Measurements from ENCODE around the gene IL4I1.
"Not testable (repeated sequence)": the region's sequence is repeated elsewhere in the genome, so short reads cannot be mapped to it uniquely, and the experiment has no call there.

IL4I1 gene, protein sequence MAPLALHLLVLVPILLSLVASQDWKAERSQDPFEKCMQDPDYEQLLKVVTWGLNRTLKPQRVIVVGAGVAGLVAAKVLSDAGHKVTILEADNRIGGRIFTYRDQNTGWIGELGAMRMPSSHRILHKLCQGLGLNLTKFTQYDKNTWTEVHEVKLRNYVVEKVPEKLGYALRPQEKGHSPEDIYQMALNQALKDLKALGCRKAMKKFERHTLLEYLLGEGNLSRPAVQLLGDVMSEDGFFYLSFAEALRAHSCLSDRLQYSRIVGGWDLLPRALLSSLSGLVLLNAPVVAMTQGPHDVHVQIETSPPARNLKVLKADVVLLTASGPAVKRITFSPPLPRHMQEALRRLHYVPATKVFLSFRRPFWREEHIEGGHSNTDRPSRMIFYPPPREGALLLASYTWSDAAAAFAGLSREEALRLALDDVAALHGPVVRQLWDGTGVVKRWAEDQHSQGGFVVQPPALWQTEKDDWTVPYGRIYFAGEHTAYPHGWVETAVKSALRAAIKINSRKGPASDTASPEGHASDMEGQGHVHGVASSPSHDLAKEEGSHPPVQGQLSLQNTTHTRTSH

DNA sequence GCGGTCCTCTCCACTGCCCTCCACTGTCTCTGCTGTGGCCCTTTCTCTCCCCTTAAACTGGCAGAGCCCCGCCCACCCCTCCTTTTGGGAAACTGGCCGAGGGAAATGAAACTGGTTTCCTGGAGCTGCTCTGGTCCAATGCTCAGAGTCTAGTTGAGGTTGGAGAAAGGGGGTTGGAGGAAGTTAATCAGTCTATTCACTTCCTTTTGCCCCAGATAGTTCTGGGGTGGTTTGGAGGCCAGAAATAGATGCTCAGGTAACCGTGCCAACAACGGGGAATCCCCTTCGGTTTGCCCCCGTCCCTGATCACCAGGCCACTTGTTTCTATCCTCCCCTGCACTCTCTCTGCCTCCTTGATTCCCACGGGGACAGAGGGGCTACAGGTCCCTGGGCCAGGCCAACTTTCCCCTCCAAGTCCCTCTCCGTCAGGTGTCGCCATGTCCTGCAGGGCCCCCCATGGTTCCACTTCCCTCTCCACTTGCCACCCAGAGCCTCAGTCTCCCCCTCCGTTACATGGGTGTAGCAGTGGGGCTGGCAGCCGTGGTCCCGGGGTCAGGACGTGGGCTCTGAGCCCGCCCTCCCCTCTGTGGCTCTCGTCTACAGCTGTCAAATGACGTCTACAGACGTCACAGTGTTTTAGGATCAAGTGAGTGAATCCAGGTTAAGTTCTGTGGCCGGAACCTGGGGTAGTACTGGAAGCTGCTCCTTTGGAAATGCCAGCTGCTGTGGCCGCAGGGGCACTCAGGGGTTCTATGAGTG, at the start of gene IL4I1:
Gene IL4I1 (minus strand): TSS at position 25 of the 759 bp plus-strand sequence. CDS start 727 bp downstream, outside the sequence.
- no peaks in the 10 kb centered on the region for H3K4me1 ChIP-seq (ENCODE audit: control insufficient read depth, insufficient read depth, low read length)

DNA sequence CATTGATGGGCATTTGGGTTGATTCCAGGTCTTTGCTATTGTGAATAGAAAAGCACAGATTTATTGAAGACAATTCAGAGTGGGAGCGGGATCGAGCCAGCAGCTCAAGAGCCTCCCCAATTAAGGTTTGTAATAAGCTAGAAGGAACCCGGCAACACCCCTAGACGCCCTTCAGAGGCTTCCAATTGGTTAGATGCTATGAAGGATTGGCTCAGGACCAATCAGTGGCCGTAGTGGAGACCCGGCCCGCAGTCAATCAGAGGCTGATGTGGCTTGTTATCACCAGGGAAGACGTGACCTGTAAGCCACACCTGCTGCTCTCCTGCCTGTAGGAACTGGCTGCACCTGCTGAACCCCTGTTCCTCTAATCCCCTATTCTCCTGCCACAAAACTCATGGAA, 49.7 kb upstream of the IL4I1 start:
- H3K27me3 ChIP-seq (ENCODE audit: control insufficient read depth, insufficient read depth, low read length) = no peaks in the 10 kb centered on the region
- no peak overlapping the region for H3K27ac ChIP-seq (ENCODE audit: low read length)
- H3K4me1 ChIP-seq (ENCODE audit: control insufficient read depth, insufficient read depth, low read length) = no peaks in the 10 kb centered on the region
- WGBS (ENCODE audit: insufficient coverage, insufficient read length) = no CpG with 5 or more reads among the region's 8 CpGs
- no peak overlapping the region for H3K4me3 ChIP-seq (ENCODE audit: low read length)
- no peaks in the 10 kb centered on the region for H3K36me3 ChIP-seq (ENCODE audit: control insufficient read depth, insufficient read depth, low read length)
- H3K9me3 ChIP-seq (ENCODE audit: control insufficient read depth, insufficient read depth, low read length) = no peaks in the 10 kb centered on the region
- DNase-seq (ENCODE audit: low read depth, low spot score) = no peak

More for the DNA sequence above, at the start of gene IL4I1:
- H3K9me3 ChIP-seq (ENCODE audit: control insufficient read depth, insufficient read depth, low read length) = no peaks in the 10 kb centered on the region
- WGBS (ENCODE audit: insufficient coverage, insufficient read length) = no CpG with 5 or more reads among the region's 20 CpGs
- H3K27ac ChIP-seq (ENCODE audit: low read length) = no peak within 1 kb of the TSS
- H3K4me3 ChIP-seq (ENCODE audit: low read length) = no peak within 1 kb of the TSS
- no peak for DNase-seq (ENCODE audit: low read depth, low spot score)
- no peaks in the 10 kb centered on the region for H3K27me3 ChIP-seq (ENCODE audit: control insufficient read depth, insufficient read depth, low read length)
- H3K36me3 ChIP-seq (ENCODE audit: control insufficient read depth, insufficient read depth, low read length) = no peaks in the 10 kb centered on the region

DNA sequence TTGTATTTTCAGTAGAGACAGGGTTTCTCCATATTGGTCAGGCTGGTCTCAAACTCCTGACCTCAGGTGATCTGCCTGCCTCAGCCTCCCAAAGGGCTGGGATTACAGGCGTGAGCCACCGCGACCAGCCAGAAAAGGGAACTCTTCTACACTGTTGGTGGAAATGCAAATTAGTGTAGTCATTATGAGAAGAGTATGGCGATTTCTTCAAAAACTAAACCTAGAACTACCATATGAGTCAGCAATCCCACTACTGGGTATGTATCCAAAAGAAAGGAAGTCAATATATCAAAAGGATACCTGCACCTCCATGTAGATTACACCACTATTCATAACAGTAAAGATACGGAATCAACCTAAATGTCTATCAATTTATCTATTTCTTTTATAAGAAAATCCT, 47.9 kb upstream of the IL4I1 start:
- H3K27me3 ChIP-seq (ENCODE audit: control insufficient read depth, insufficient read depth, low read length); H3K4me3 ChIP-seq (ENCODE audit: low read length); H3K9me3 ChIP-seq (ENCODE audit: control insufficient read depth, insufficient read depth, low read length); H3K4me1 ChIP-seq (ENCODE audit: control insufficient read depth, insufficient read depth, low read length); DNase-seq (ENCODE audit: low read depth, low spot score); H3K27ac ChIP-seq (ENCODE audit: low read length); H3K36me3 ChIP-seq (ENCODE audit: control insufficient read depth, insufficient read depth, low read length): not testable (repeated sequence)
- no CpG with 5 or more reads among the region's 5 CpGs for WGBS (ENCODE audit: insufficient coverage, insufficient read length)

DNA sequence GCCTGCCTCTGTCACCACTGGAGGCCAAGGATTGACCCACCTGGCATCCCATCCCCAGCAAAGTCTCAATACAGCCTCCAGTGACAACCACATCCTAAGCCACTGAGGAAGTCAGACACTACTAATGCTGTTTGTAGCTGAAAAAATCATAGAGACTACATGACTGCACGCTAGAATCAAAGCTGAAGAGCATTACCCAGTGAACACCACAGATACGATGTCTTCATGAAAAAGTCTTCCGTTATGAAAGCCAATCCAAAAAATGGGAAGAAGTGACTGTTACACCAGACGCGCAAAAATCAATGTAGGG, 43.8 kb upstream of the IL4I1 start:
- Histone ChIP-seq H3K4me3 (ENCODE audit: low read length) (no peak overlapping the region), H3K9me3 (ENCODE audit: control insufficient read depth, insufficient read depth, low read length) (no peaks in the 10 kb centered on the region), H3K36me3 (ENCODE audit: control insufficient read depth, insufficient read depth, low read length) (no peaks in the 10 kb centered on the region), H3K4me1 (ENCODE audit: control insufficient read depth, insufficient read depth, low read length) (no peaks in the 10 kb centered on the region), H3K27me3 (ENCODE audit: control insufficient read depth, insufficient read depth, low read length) (no peaks in the 10 kb centered on the region), H3K27ac (ENCODE audit: low read length) (no peak overlapping the region)
- WGBS (ENCODE audit: insufficient coverage, insufficient read length) = no CpG with 5 or more reads among the region's 5 CpGs
- no peak for DNase-seq (ENCODE audit: low read depth, low spot score)

DNA sequence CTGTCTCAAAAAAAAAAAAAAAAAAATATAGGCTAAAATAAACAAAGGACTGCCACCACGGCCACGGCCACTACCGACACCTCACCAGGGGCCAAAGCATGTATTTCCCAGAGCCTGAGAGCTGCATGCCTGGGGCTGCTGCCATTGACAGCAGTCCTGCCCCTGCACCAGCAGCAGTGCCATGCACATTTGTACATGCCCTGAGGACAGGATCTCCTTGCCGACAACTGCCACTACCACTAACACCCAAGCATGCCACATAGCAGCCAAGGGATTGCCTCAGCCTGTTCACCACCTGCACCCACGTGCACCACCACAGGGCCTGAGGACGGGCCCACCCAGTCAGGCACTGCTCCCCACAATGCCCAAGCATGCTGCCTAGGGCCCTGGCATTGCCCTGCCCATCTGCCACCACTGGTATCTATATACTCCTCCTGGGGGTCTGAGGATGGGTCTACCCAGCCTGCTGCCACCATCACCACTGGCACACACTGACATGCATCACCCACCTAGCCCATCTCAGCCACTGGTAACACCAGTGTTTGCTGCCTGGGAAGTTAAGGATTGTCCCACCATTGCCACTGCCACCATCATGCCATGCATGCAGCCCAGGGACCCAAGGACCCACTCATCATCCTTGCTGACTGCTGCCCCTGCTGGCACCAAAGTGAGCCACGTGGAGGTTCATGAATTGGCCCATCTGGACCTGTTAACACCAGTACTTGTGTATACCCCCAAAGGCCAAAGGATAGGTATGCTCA, 43.2 kb upstream of the IL4I1 start:
- H3K4me3 ChIP-seq (ENCODE audit: low read length) = no peak overlapping the region

DNA sequence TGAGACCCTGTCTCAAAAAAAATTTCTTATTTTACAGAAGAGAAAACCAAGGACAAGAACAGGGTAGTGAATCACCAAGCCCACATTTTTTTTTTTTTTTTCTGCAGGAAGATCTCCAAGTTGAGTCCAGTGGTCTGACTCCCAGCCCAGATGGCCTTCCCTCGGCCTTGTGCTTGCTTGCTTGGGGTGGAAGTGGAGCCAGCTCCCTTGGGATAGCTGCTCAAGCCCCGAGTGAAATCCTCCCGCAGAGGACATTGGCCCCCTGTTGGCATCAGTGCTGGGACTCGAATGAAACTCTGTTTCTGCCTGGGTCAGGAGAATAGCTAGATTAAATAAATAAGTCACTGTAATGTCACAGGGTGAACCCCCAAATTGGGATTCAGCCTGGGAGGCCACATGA, 42.0 kb upstream of the IL4I1 start:
- no peak for DNase-seq (ENCODE audit: low read depth, low spot score)
- no peaks in the 10 kb centered on the region for H3K36me3 ChIP-seq (ENCODE audit: control insufficient read depth, insufficient read depth, low read length)
- no peaks in the 10 kb centered on the region for H3K9me3 ChIP-seq (ENCODE audit: control insufficient read depth, insufficient read depth, low read length)
- no peaks in the 10 kb centered on the region for H3K4me1 ChIP-seq (ENCODE audit: control insufficient read depth, insufficient read depth, low read length)
- H3K4me3 ChIP-seq (ENCODE audit: low read length) = no peak overlapping the region
- H3K27ac ChIP-seq (ENCODE audit: low read length) = no peak overlapping the region
- H3K27me3 ChIP-seq (ENCODE audit: control insufficient read depth, insufficient read depth, low read length) = no peaks in the 10 kb centered on the region
- no CpG with 5 or more reads among the region's 4 CpGs for WGBS (ENCODE audit: insufficient coverage, insufficient read length)

More for the DNA sequence above, 43.2 kb upstream of the IL4I1 start:
- H3K27ac ChIP-seq (ENCODE audit: low read length) = no peak overlapping the region
- WGBS (ENCODE audit: insufficient coverage, insufficient read length) = no CpG with 5 or more reads among the region's 7 CpGs
- H3K9me3 ChIP-seq (ENCODE audit: control insufficient read depth, insufficient read depth, low read length) = no peaks in the 10 kb centered on the region
- no peaks in the 10 kb centered on the region for H3K4me1 ChIP-seq (ENCODE audit: control insufficient read depth, insufficient read depth, low read length)
- H3K27me3 ChIP-seq (ENCODE audit: control insufficient read depth, insufficient read depth, low read length) = no peaks in the 10 kb centered on the region
- H3K36me3 ChIP-seq (ENCODE audit: control insufficient read depth, insufficient read depth, low read length) = no peaks in the 10 kb centered on the region
- no peak for DNase-seq (ENCODE audit: low read depth, low spot score)

DNA sequence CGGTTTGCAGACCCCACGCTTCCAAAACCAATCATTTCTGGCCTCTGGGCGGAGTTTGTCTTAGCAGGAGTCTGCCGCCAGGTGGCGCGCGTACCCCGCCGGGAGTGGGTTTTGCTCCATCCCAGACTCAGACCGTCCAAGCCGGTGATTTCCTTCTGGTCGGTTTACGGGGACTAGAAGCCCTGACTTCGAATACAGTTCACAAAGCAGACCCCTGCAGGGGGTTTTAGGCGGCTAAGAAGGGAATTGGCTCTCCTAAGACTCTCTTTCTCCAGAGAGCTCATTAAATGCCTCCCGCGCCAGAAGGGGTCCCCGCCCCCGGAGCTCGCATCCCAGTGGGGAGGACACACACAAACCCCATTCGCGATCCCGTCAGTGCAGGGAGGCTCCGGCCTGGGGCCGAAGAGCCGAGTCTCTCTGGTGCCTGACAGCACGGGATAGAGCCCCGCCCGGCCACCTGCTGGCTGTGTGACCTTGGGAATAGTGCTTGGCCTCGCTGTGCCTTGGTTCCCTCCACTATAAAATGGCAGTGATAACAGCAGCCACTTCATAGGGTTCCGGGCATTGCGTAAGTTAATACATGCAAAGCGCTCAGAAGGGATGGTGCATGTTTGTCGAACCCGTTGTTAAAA, 41.2 kb upstream of the IL4I1 start:
- no peak overlapping the region for H3K27ac ChIP-seq (ENCODE audit: low read length)
- no peaks in the 10 kb centered on the region for H3K9me3 ChIP-seq (ENCODE audit: control insufficient read depth, insufficient read depth, low read length)
- DNase-seq (ENCODE audit: low read depth, low spot score) = no peak
- H3K36me3 ChIP-seq (ENCODE audit: control insufficient read depth, insufficient read depth, low read length) = no peaks in the 10 kb centered on the region
- no peak overlapping the region for H3K4me3 ChIP-seq (ENCODE audit: low read length)
- no CpG with 5 or more reads among the region's 35 CpGs for WGBS (ENCODE audit: insufficient coverage, insufficient read length)
- no peaks in the 10 kb centered on the region for H3K4me1 ChIP-seq (ENCODE audit: control insufficient read depth, insufficient read depth, low read length)
- no peaks in the 10 kb centered on the region for H3K27me3 ChIP-seq (ENCODE audit: control insufficient read depth, insufficient read depth, low read length)

DNA sequence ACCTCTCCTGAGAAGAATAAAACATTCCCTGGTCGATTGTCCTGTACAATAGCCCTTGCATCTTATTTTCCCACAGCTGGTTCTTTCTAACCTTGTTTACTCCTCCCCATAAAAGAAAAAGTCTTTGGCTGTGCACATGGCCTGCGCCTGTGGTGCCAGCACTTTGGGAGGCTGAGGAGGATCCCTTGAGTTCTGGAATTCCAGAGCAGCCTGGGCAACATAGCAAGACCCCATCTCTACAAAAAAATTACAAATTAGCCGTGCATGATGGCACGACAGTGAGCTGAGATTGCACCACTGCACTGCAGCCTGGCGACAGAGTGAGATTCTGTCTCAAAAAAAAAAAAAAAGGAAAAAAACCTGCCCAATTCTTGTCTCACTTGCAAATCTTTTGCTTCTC, 39.9 kb upstream of the IL4I1 start:
- Histone ChIP-seq H3K27me3 (ENCODE audit: control insufficient read depth, insufficient read depth, low read length) (no peaks in the 10 kb centered on the region), H3K4me1 (ENCODE audit: control insufficient read depth, insufficient read depth, low read length) (no peaks in the 10 kb centered on the region), H3K4me3 (ENCODE audit: low read length) (no peak overlapping the region), H3K9me3 (ENCODE audit: control insufficient read depth, insufficient read depth, low read length) (no peaks in the 10 kb centered on the region), H3K27ac (ENCODE audit: low read length) (no peak overlapping the region), H3K36me3 (ENCODE audit: control insufficient read depth, insufficient read depth, low read length) (no peaks in the 10 kb centered on the region)
- DNase-seq (ENCODE audit: low read depth, low spot score) = no peak
- no CpG with 5 or more reads among the region's 5 CpGs for WGBS (ENCODE audit: insufficient coverage, insufficient read length)

DNA sequence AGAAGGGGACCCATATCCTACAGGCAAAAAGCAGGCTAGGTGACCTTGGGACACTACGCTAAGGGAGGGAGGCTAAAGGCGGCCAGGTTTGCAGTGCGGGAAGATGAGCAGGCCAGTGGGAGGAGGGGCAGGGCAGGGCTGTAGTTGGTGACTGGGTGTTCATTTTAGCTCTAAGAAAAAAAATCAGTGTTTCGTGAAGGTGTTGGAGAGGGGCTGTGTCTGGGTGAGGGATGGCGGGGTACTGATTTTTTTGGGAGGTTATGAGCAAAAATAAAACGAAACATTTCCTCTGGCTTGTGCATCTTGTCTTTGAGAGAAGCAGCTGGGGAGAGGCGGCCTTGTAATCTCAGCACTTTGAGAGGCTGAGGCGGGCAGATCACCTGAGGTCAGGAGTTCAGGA, 37.0 kb upstream of the IL4I1 start:
- Histone ChIP-seq H3K4me1 (ENCODE audit: control insufficient read depth, insufficient read depth, low read length) (peaks cover 1% of the 10 kb centered on the region; the same call in 1 of the 2 replicates), H3K4me3 (ENCODE audit: low read length) (no peak overlapping the region), H3K27me3 (ENCODE audit: control insufficient read depth, insufficient read depth, low read length) (no peaks in the 10 kb centered on the region), H3K9me3 (ENCODE audit: control insufficient read depth, insufficient read depth, low read length) (no peaks in the 10 kb centered on the region), H3K36me3 (ENCODE audit: control insufficient read depth, insufficient read depth, low read length) (no peaks in the 10 kb centered on the region), H3K27ac (ENCODE audit: low read length) (no peak overlapping the region)
- WGBS (ENCODE audit: insufficient coverage, insufficient read length) = 100% methylated on average over 1 of the region's 8 CpGs
- no peak for DNase-seq (ENCODE audit: low read depth, low spot score)

DNA sequence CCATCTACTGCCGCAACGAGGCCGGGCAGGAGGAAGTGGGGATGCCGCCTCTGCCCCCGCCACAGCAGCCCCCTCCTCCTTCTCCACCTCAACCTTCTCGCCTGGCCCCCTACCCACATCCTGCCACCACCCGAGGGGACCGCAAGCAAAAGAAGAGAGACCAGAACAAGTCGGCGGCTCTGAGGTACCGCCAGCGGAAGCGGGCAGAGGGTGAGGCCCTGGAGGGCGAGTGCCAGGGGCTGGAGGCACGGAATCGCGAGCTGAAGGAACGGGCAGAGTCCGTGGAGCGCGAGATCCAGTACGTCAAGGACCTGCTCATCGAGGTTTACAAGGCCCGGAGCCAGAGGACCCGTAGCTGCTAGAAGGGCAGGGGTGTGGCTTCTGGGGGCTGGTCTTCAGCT, 36.0 kb upstream of the IL4I1 start:
- H3K27me3 ChIP-seq (ENCODE audit: control insufficient read depth, insufficient read depth, low read length) = no peaks in the 10 kb centered on the region
- no peak overlapping the region for H3K4me3 ChIP-seq (ENCODE audit: low read length)
- peaks cover under 1% of the 10 kb centered on the region; the same call in 1 of the 2 replicates for H3K36me3 ChIP-seq (ENCODE audit: control insufficient read depth, insufficient read depth, low read length)
- H3K27ac ChIP-seq (ENCODE audit: low read length) = no peak overlapping the region
- no peaks in the 10 kb centered on the region for H3K9me3 ChIP-seq (ENCODE audit: control insufficient read depth, insufficient read depth, low read length)
- peaks cover 3% of the 10 kb centered on the region; the same call in 1 of the 2 replicates for H3K4me1 ChIP-seq (ENCODE audit: control insufficient read depth, insufficient read depth, low read length)
- DNase-seq (ENCODE audit: low read depth, low spot score) = no peak
- WGBS (ENCODE audit: insufficient coverage, insufficient read length) = no CpG with 5 or more reads among the region's 25 CpGs

All from iPS DF 6.9 (cell line).